Fibroblast of skin of scalp (primary cell): ENCODE measurements around the gene DCTN2.

Experiments
- DNase-seq: peaks from one replicate; pipeline ENCODE4 v3.0.0-alpha.2; 2013

The DCTN2 gene

GRCh38 chr12:57487055-57487596, 59.9 kb downstream of the DCTN2 start:
- DNase-seq: no peak

- DNase-seq: no peak
Observed at GRCh38 chr12:57485695-57486094, 61.3 kb downstream of the DCTN2 start.

DNA sequence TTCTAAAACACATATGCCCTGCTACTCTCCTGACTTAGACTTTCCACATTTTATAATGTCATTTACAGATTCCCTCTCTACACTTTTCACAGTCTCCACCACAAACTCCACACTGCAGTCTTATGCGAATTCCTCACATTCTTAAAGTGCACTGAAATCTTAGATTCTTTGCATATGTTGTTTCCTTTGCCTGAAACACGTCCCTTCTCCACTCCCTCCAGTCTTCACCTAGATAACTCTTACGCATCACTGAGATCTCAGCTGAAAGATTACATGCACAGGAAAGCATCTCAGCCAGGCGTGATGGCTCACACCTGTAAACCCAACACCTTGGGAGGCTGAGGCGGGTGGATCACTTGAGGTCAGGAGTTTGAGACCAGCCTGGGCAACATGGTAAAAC, 63.5 kb downstream of the DCTN2 start:
- DNase-seq: peak; percentile 80

DNA sequence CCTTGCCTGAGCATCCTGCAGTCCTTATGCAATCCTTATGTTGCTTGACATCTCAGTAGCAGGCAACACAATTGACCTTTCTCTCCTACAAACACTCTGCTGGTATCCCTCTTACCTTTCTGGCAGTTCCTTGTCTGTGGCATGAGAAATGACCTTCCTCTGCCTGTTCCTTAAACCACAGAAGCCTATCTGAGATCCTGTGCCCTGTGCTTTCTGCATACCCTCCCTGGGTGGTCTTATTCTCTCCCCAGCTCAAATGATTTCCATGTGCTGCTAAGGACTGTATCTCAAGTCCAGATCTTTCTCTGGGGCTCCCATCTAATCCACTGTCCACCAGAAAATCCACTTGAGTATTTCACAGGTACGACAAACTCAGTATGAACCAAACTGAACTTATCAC, 65.3 kb downstream of the DCTN2 start:
- no peak for DNase-seq
